HCT116 (cell line): ENCODE measurements around the gene OGA. TPM values are rescaled to one million over a fixed set of nuclear protein-coding genes. Genes with fewer than 3 reads are reported as not detected.

Experiments
- ATAC-seq: fragments of 200-7000 bp; cut with Tn5 transposase; 2 replicates; pipeline ENCODE4 v1.9.1; 2020; ENCODE audit warnings: mild to moderate bottlenecking, moderate library complexity
- BruUV-seq: library from RNA; stranded (reverse); fragments of 400-500 nt; replicated peaks from 2 replicates; lab custom pipeline; 2021; lab: Mats Ljungman, UMichigan
- CTCF ChIA-PET: fragments of 300-600 bp; sonication (Branson Sonifier 250); formaldehyde crosslinking; loops from one replicate; lab custom pipeline; 2021; ENCODE audit warnings: antibody characterized with exemption; lab: Charles Lee
- POLR2A ChIA-PET: fragments of 300-600, 350-600 bp; sonication (Branson Sonifier 250); formaldehyde crosslinking; loops from one replicate; lab custom pipeline; 2021; ENCODE audit warnings: antibody characterized with exemption; lab: Charles Lee
- RAD21 ChIA-PET, 2 experiments: fragments of 300-600 bp; sonication (Branson Sonifier 250); formaldehyde crosslinking; loops; one replicate each; lab custom pipeline; 2023; ENCODE audit warnings: low total read pairs in 2 of 2; ENCODE audit not compliant: uncharacterized antibody in 2 of 2, unreplicated experiment in 2 of 2, low non-redundant PET in 1 of 2; lab: Charles Lee
- DNase-seq: peaks from one replicate; pipeline ENCODE4 v3.0.0-alpha.2; 2010; ENCODE audit warnings: low read depth, low spot score
- H2AFZ ChIP-seq: fragments of 200-600 bp; shearing (Covaris generic), sonication (generic); 2 replicates; pipeline ENCODE4 v1.6.1; 2017; ENCODE audit warnings: low read depth, mixed run types, mixed read lengths, antibody characterized with exemption, low read length; ENCODE audit not compliant: poor library complexity, severe bottlenecking
- H3K27ac ChIP-seq: 2 replicates; pipeline ENCODE4 v1.5.1; 2012; ENCODE audit warnings: low read depth, low read length
- H3K27me3 ChIP-seq: fragments of 200-600 bp; sonication (generic); 2 replicates; pipeline ENCODE4 v1.6.1; 2016; ENCODE audit warnings: mixed run types, low read length, mixed read lengths; ENCODE audit not compliant: insufficient read depth
- H3K36me3 ChIP-seq, 2 experiments: fragments of 200-500 bp in 1 of 2; fragments of 200-600 bp in 1 of 2; sonication (Bioruptor generic) in 1 of 2; sonication (generic) in 1 of 2; 2 replicates each; pipeline versions ENCODE4 v1.5.1 to v1.6.1; 2014 to 2016; ENCODE audit warnings: low read length in 2 of 2, inconsistent platforms in 1 of 2, mixed read lengths in 1 of 2, mixed run types in 1 of 2; ENCODE audit not compliant: insufficient read depth in 2 of 2, control insufficient read depth in 1 of 2
- H3K4me1 ChIP-seq, 2 experiments: fragments of 200-600 bp in 1 of 2; sonication (generic) in 1 of 2; 2 replicates each; pipeline versions ENCODE4 v1.5.1 to v1.6.1; 2012 to 2017; ENCODE audit warnings: low read length in 2 of 2, inconsistent platforms in 1 of 2, mild to moderate bottlenecking in 1 of 2, mixed read lengths in 1 of 2, mixed run types in 1 of 2, moderate library complexity in 1 of 2; ENCODE audit not compliant: insufficient read depth in 2 of 2, control insufficient read depth in 1 of 2
- H3K4me2 ChIP-seq: fragments of 200-600 bp; sonication (generic); 2 replicates; pipeline ENCODE4 v1.6.1; 2017; ENCODE audit warnings: mixed run types, low read length, mixed read lengths
- H3K4me3 ChIP-seq, 2 experiments: fragments of 200-600 bp in 1 of 2; sonication (generic) in 1 of 2; replicated peaks in 1 of 2; 2 replicates each; pipeline ENCODE4 v1.5.1; 2011 to 2016; ENCODE audit warnings: low read length in 2 of 2, control low read depth in 1 of 2, low read depth in 1 of 2, mild to moderate bottlenecking in 1 of 2, mixed read lengths in 1 of 2, mixed run types in 1 of 2
- H3K79me2 ChIP-seq: fragments of 200-600 bp; sonication (generic); 2 replicates; pipeline ENCODE4 v1.6.1; 2017; ENCODE audit warnings: mild to moderate bottlenecking, mixed run types, low read length, moderate library complexity, mixed read lengths; ENCODE audit not compliant: insufficient read depth
- H3K9ac ChIP-seq: fragments of 200-600 bp; sonication (generic); 2 replicates; pipeline ENCODE4 v1.6.1; 2016; ENCODE audit warnings: low read length, mixed read lengths
- H3K9me2 ChIP-seq: fragments of 200-600 bp; sonication (generic), shearing (Covaris generic); 2 replicates; pipeline ENCODE4 v1.6.1; 2017; ENCODE audit warnings: mixed run types, mild to moderate bottlenecking, moderate library complexity; ENCODE audit not compliant: insufficient read depth
- H3K9me3 ChIP-seq, 2 experiments: fragments of 200-500 bp in 1 of 2; fragments of 200-600 bp in 1 of 2; sonication (Bioruptor generic) in 1 of 2; sonication (generic) in 1 of 2; 2 replicates each; pipeline ENCODE4 v1.6.1; 2014 to 2017; ENCODE audit warnings: low read length in 2 of 2, mixed read lengths in 2 of 2, inconsistent platforms in 1 of 2, low read depth in 1 of 2, mild to moderate bottlenecking in 1 of 2, mixed run types in 1 of 2, moderate library complexity in 1 of 2; ENCODE audit not compliant: control insufficient read depth in 1 of 2, insufficient read depth in 1 of 2
- H4K20me1 ChIP-seq: fragments of 200-600 bp; sonication (generic), shearing (Covaris generic); 2 replicates; pipeline ENCODE4 v1.6.1; 2017; ENCODE audit warnings: mixed run types, mild to moderate bottlenecking, moderate library complexity; ENCODE audit not compliant: insufficient read depth
- CBX3 ChIP-seq: IDR thresholded peaks from 2 replicates; pipeline ENCODE4 v1.6.1; 2012; ENCODE audit warnings: low read depth
- EGR1 ChIP-seq: IDR thresholded peaks from 2 replicates; pipeline ENCODE4 v1.6.1; 2012; ENCODE audit warnings: low read depth
- ELF1 ChIP-seq: IDR thresholded peaks from 2 replicates; pipeline ENCODE4 v1.6.1; 2012; ENCODE audit warnings: low read depth, borderline replicate concordance
- FOSL1 ChIP-seq: IDR thresholded peaks from 2 replicates; pipeline ENCODE4 v1.6.1; 2012; ENCODE audit warnings: low read depth
- JUND ChIP-seq: IDR thresholded peaks from 2 replicates; pipeline ENCODE4 v1.6.1; 2012
- POLR2A ChIP-seq: IDR thresholded peaks from 2 replicates; pipeline ENCODE4 v1.7.0; 2011; ENCODE audit warnings: borderline replicate concordance; ENCODE audit not compliant: insufficient read depth, insufficient read length; ENCODE audit errors: extremely low read depth
- POLR2AphosphoS5 ChIP-seq: IDR thresholded peaks from 2 replicates; pipeline ENCODE4 v1.6.1; 2011; ENCODE audit warnings: mild to moderate bottlenecking, low read depth, low read length, moderate library complexity
- SRF ChIP-seq: IDR thresholded peaks from 2 replicates; pipeline ENCODE4 v1.6.1; 2012; ENCODE audit warnings: low read depth
- ZFX ChIP-seq: fragments of 450-650 bp; IDR thresholded peaks from 2 replicates; pipeline ENCODE4 v1.6.1; 2017
- ZNF274 ChIP-seq: fragments of 200-500 bp; sonication (Bioruptor generic); IDR thresholded peaks from 2 replicates; pipeline ENCODE4 v1.6.1; 2014; ENCODE audit warnings: mild to moderate bottlenecking, low read depth, low read length, inconsistent platforms
- intact Hi-C: fragments of 100-400 bp; cut with micrococcal nuclease; formaldehyde crosslinking; loops from 2 replicates; pipeline ENCODE4 v1.10.0; 2022
- total RNA-seq: library from RNA; stranded (reverse); gene quantifications from one replicate; pipeline ENCODE4 v1.2.1, GENCODE V29; 2021; ENCODE audit not compliant: unreplicated experiment
- TF ChIP-seq, protein P1 (sequence below): IDR thresholded peaks from 2 replicates; pipeline ENCODE4 v1.6.1; 2012
- TF ChIP-seq, protein P2 (sequence below), 3 experiments: fragments of 200-600 bp in 1 of 3; sonication (generic) in 1 of 3; IDR thresholded peaks in 2 of 3; conservative IDR thresholded peaks in 1 of 3; 2 replicates each; pipeline ENCODE4 v1.5.1; 2012 to 2017; ENCODE audit warnings: low read depth in 2 of 3, low read length in 2 of 3, antibody characterized with exemption in 1 of 3, borderline replicate concordance in 1 of 3, control low read depth in 1 of 3, mild to moderate bottlenecking in 1 of 3, mixed read lengths in 1 of 3, mixed run types in 1 of 3, moderate library complexity in 1 of 3; ENCODE audit not compliant: insufficient read depth in 1 of 3
- TF ChIP-seq, protein P3 (sequence below): IDR thresholded peaks from 2 replicates; pipeline ENCODE4 v1.6.1; 2011; ENCODE audit warnings: mild to moderate bottlenecking, low read length, moderate library complexity; ENCODE audit not compliant: insufficient replicate concordance; ENCODE audit errors: extremely low read depth

The OGA gene
- total RNA-seq, 1 experiment from 2014 or later, result 127 TPM

DNA sequence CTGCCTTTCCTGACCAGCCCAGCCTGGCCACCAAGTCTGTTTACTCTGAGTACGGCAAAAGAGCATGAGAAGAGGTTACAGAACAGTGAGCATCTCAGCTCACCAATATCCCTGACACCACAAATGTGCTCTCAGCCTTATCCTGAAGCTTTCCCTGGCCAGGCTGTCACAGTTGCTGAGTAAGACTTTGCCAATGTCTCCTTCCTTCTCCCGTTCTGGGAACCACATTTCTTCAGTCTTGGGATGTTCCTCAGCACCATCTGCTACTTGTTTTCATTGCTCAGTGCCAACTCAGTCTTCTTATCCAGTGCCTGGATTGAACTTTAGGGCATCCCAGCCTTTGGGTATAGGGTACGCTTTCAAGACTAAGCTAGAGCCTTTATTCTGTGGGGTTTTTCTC, 32.5 kb upstream of the OGA start:
- no peak overlapping the region for H3K27ac ChIP-seq
- ChIA-PET RAD21 (no interaction called here), CTCF (interaction anchor here (1.2 to 6.3 kb wide), 3 partner anchors 10 to 159 kb away, joined by 4 to 41 read pairs (median 7); no protein-coding TSS in a partner anchor), POLR2A (no interaction called here)
- H3K4me2 ChIP-seq, result no peak overlapping the region
- TF ChIP-seq, protein P1, sequence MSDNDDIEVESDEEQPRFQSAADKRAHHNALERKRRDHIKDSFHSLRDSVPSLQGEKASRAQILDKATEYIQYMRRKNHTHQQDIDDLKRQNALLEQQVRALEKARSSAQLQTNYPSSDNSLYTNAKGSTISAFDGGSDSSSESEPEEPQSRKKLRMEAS, result no peak
- no peaks in the 10 kb centered on the region for H3K9me3 ChIP-seq
- no peaks in the 10 kb centered on the region for H3K9me2 ChIP-seq
- no TSS peak for BruUV-seq
- H3K4me3 ChIP-seq, result no peak overlapping the region
- intact Hi-C loops, result no loop called here
- no peaks in the 10 kb centered on the region for H3K27me3 ChIP-seq
- no peaks in the 10 kb centered on the region for H3K79me2 ChIP-seq
- H3K4me1 ChIP-seq, result peaks cover 0 to 7% of the 10 kb centered on the region in 2 experiments; a peak in 1 of 4 replicates
- no peak overlapping the region for H2AFZ ChIP-seq
- H3K9ac ChIP-seq, result no peak overlapping the region
- ATAC-seq (no peak), DNase-seq (no peak)
- no peaks in the 10 kb centered on the region; a peak in 1 of 4 replicates for H3K36me3 ChIP-seq
- no peaks in the 10 kb centered on the region for H4K20me1 ChIP-seq

DNA sequence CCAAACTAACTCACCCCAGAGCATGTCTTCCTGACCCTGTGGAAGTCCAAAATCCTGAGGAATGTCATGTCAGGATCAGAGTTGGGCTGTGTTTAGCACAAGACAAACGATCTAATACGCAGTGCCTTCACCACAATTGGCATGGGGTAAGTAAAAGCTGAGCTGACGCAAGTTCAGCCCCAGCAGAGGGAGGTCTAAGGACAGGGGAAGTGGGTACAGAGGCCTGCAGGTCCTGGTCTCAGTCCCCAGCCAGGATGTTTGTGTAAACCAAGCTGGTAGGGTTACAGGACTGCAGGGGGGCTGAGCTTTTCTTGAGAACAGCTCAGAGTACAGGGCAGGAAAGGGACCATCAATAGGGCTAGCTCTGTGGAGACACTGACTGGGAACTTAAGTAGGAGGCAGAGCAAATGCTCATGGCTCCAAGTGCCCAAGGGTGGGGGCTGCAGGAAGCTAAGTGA, 30.7 kb upstream of the OGA start:
- POLR2A ChIA-PET, result no interaction called here
- H3K27ac ChIP-seq, result no peak overlapping the region
- H3K79me2 ChIP-seq, result no peaks in the 10 kb centered on the region
- ATAC-seq (no peak), DNase-seq (no peak)
- H3K9me3 ChIP-seq, result no peaks in the 10 kb centered on the region
- RAD21 ChIA-PET, result no interaction called here
- H2AFZ ChIP-seq, result no peak overlapping the region
- CTCF ChIA-PET, result interaction anchor here (1.0 to 6.3 kb wide), 3 partner anchors 8 to 161 kb away, joined by 4 to 41 read pairs (median 9); no protein-coding TSS in a partner anchor
- H4K20me1 ChIP-seq, result no peaks in the 10 kb centered on the region
- H3K4me2 ChIP-seq, result no peak overlapping the region
- no peak overlapping the region for H3K9ac ChIP-seq
- intact Hi-C loops, result no loop called here
- H3K4me3 ChIP-seq, result no peak overlapping the region
- TF ChIP-seq, protein P2, sequence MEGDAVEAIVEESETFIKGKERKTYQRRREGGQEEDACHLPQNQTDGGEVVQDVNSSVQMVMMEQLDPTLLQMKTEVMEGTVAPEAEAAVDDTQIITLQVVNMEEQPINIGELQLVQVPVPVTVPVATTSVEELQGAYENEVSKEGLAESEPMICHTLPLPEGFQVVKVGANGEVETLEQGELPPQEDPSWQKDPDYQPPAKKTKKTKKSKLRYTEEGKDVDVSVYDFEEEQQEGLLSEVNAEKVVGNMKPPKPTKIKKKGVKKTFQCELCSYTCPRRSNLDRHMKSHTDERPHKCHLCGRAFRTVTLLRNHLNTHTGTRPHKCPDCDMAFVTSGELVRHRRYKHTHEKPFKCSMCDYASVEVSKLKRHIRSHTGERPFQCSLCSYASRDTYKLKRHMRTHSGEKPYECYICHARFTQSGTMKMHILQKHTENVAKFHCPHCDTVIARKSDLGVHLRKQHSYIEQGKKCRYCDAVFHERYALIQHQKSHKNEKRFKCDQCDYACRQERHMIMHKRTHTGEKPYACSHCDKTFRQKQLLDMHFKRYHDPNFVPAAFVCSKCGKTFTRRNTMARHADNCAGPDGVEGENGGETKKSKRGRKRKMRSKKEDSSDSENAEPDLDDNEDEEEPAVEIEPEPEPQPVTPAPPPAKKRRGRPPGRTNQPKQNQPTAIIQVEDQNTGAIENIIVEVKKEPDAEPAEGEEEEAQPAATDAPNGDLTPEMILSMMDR (IDR thresholded peaks at IDR 0.05 in 2 of 3, conservative IDR thresholded peaks at IDR 0.05 in 1 of 3; ENCODE audit: borderline replicate concordance in 1 of 3, insufficient read depth in 1 of 3, low read depth in 2 of 3, low read length in 2 of 3), result no peak
- TF ChIP-seq, protein P3, sequence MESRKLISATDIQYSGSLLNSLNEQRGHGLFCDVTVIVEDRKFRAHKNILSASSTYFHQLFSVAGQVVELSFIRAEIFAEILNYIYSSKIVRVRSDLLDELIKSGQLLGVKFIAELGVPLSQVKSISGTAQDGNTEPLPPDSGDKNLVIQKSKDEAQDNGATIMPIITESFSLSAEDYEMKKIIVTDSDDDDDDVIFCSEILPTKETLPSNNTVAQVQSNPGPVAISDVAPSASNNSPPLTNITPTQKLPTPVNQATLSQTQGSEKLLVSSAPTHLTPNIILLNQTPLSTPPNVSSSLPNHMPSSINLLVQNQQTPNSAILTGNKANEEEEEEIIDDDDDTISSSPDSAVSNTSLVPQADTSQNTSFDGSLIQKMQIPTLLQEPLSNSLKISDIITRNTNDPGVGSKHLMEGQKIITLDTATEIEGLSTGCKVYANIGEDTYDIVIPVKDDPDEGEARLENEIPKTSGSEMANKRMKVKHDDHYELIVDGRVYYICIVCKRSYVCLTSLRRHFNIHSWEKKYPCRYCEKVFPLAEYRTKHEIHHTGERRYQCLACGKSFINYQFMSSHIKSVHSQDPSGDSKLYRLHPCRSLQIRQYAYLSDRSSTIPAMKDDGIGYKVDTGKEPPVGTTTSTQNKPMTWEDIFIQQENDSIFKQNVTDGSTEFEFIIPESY, result no peak
- TF ChIP-seq ZNF274, result no peak
- no peak for TF ChIP-seq JUND
- TF ChIP-seq POLR2A, result no peak
- no peak for TF ChIP-seq CBX3
- TF ChIP-seq ZFX, result no peak
- no peak for TF ChIP-seq SRF
- no peak for TF ChIP-seq EGR1
- TF ChIP-seq FOSL1, result no peak
- no peak for TF ChIP-seq POLR2AphosphoS5
- no peak for TF ChIP-seq ELF1
- no TSS peak for BruUV-seq
- no peaks in the 10 kb centered on the region for H3K9me2 ChIP-seq
- H3K27me3 ChIP-seq, result no peaks in the 10 kb centered on the region
- no peaks in the 10 kb centered on the region; a peak in 1 of 4 replicates for H3K36me3 ChIP-seq
- peaks cover 0 to 7% of the 10 kb centered on the region in 2 experiments; a peak in 1 of 4 replicates for H3K4me1 ChIP-seq
